Effector memory CD4-positive, alpha-beta T cell (primary cell): ENCODE data around the gene FOXP1.

Experiments
- DNase-seq, 3 donors: peaks; one replicate each; pipeline ENCODE4 v3.0.0-alpha.2; 2020
- H3K27ac ChIP-seq: 2 replicates; pipeline ENCODE4 v1.7.0; 2013; ENCODE audit warnings: mild to moderate bottlenecking, low read length, moderate library complexity; ENCODE audit not compliant: insufficient read depth, poor library complexity, severe bottlenecking
- H3K27me3 ChIP-seq: replicated peaks from 2 replicates; pipeline ENCODE4 v1.7.0; 2013; ENCODE audit warnings: mild to moderate bottlenecking, low read length; ENCODE audit not compliant: insufficient read depth, control insufficient read depth, poor library complexity, severe bottlenecking
- H3K36me3 ChIP-seq: 2 replicates; pipeline ENCODE4 v1.7.0; 2013; ENCODE audit warnings: mild to moderate bottlenecking, low read length, moderate library complexity; ENCODE audit not compliant: control insufficient read depth, insufficient read depth
- H3K4me1 ChIP-seq: 2 replicates; pipeline ENCODE4 v1.7.0; 2013; ENCODE audit warnings: low read length, mild to moderate bottlenecking; ENCODE audit not compliant: control insufficient read depth, insufficient read depth, poor library complexity, severe bottlenecking
- H3K4me3 ChIP-seq: 2 replicates; pipeline ENCODE4 v1.7.0; 2013; ENCODE audit warnings: low read length, low read depth, mild to moderate bottlenecking; ENCODE audit not compliant: insufficient read depth, poor library complexity, severe bottlenecking
- H3K9me3 ChIP-seq: 2 replicates; pipeline ENCODE4 v1.7.0; 2013; ENCODE audit warnings: mild to moderate bottlenecking, low read length, moderate library complexity; ENCODE audit not compliant: control insufficient read depth

The FOXP1 gene

DNA sequence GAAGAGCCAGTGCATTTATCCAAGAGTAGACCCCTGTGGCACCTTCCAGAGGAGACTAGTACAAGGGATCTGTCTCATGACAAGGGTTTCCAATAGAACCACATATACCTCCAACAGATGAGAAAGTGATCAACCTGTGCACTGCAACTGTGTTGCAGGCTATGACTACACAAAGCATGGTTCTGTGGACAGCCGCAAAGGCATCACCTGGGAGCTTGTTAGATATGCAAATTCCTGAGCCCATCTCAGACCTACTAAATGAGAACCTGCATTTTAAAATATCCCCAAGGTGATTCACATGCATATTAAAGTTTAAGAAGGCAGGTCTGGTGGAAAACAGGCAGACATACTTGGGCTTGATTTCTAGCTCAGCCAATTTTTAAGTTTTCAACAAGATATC is 368.7 kb downstream of the FOXP1 start:
- Histone ChIP-seq H3K9me3 (no peaks in the 10 kb centered on the region), H3K4me1 (no peaks in the 10 kb centered on the region), H3K4me3 (no peak overlapping the region), H3K27me3 (no peaks in the 10 kb centered on the region), H3K36me3 (no peaks in the 10 kb centered on the region), H3K27ac (no peak overlapping the region)
- no peak for DNase-seq

GRCh38 chr3:71214016-71214415 is 369.5 kb downstream of the FOXP1 start:
- Histone ChIP-seq H3K27me3 (no peaks in the 10 kb centered on the region), H3K4me1 (no peaks in the 10 kb centered on the region), H3K9me3 (no peaks in the 10 kb centered on the region), H3K4me3 (no peak overlapping the region), H3K27ac (no peak overlapping the region), H3K36me3 (no peaks in the 10 kb centered on the region)
- DNase-seq: no peak

DNA sequence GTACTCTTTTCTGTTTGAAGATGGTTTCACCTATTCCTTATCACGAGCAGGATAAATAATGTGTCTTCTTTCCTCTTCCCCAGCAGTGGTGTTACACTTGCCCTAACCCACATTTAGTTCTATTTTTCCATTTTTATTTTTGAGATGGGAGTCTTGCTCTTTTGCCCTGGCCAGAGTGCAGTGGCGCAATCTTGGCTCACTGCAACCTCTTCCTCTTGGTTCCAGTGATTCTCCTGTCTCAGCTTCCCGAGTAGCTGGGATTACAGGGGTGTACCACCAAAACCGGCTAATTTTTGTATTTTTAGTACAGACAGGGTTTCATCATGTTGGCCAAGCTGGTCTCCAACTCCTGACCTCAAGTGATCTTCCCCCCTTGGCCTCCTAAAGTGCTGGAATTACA is 372.4 kb downstream of the FOXP1 start:
- no peak overlapping the region for H3K27ac ChIP-seq
- DNase-seq: no peak
- H3K27me3 ChIP-seq: no peaks in the 10 kb centered on the region
- H3K9me3 ChIP-seq: no peaks in the 10 kb centered on the region
- H3K4me3 ChIP-seq: no peak overlapping the region
- no peaks in the 10 kb centered on the region for H3K36me3 ChIP-seq
- H3K4me1 ChIP-seq: no peaks in the 10 kb centered on the region

DNA sequence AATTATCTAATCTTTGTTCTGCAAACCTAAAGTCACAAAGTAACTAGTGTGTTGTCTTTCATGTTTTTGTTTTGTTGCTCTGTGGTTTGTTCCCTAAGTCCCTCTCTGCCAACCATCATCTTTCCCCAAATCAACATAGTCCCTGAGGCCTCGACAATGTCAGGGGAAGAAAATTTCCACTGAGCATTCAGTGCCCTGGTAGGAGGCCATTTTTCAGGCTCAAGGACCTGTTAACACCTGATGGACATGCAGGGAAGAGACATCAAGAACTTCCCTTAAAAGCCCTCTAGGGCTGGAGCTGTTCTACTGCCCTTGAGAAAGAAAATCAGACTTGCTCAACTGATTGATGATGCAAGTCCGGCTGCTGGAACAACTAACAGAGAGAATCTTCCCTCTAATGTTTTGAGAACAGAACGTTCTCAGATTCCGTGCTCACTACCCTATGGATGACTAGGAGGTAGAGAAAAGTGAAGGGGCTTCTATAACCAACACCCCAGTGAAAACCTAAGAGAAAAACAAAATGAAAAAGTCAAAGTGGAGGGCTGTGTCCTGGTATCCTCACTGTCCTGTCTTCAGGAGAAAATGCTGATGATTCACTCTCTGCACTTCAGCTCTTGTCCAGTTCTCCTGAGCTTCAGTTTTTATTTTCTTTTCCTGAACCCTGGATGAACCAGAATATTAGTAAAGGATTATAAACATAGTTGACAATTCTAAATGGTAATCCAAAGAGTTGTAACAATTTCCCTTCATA is 373.1 kb downstream of the FOXP1 start:
- no peaks in the 10 kb centered on the region for H3K9me3 ChIP-seq
- no peaks in the 10 kb centered on the region for H3K27me3 ChIP-seq
- H3K4me3 ChIP-seq: no peak overlapping the region
- no peaks in the 10 kb centered on the region for H3K36me3 ChIP-seq
- no peaks in the 10 kb centered on the region for H3K4me1 ChIP-seq
- DNase-seq: no peak
- no peak overlapping the region for H3K27ac ChIP-seq

GRCh38 chr3:71208211-71209095 is 375.1 kb downstream of the FOXP1 start:
- DNase-seq: no peak
- Histone ChIP-seq H3K4me3 (no peak overlapping the region), H3K27me3 (no peaks in the 10 kb centered on the region), H3K27ac (no peak overlapping the region), H3K36me3 (no peaks in the 10 kb centered on the region), H3K9me3 (no peaks in the 10 kb centered on the region), H3K4me1 (no peaks in the 10 kb centered on the region)

- Histone ChIP-seq H3K4me3 (no peak overlapping the region), H3K27me3 (no peaks in the 10 kb centered on the region), H3K27ac (no peak overlapping the region), H3K4me1 (no peaks in the 10 kb centered on the region), H3K36me3 (no peaks in the 10 kb centered on the region), H3K9me3 (no peaks in the 10 kb centered on the region)
- DNase-seq: no peak
Measured at GRCh38 chr3:71207632-71208031, 375.9 kb downstream of the FOXP1 start.

DNA sequence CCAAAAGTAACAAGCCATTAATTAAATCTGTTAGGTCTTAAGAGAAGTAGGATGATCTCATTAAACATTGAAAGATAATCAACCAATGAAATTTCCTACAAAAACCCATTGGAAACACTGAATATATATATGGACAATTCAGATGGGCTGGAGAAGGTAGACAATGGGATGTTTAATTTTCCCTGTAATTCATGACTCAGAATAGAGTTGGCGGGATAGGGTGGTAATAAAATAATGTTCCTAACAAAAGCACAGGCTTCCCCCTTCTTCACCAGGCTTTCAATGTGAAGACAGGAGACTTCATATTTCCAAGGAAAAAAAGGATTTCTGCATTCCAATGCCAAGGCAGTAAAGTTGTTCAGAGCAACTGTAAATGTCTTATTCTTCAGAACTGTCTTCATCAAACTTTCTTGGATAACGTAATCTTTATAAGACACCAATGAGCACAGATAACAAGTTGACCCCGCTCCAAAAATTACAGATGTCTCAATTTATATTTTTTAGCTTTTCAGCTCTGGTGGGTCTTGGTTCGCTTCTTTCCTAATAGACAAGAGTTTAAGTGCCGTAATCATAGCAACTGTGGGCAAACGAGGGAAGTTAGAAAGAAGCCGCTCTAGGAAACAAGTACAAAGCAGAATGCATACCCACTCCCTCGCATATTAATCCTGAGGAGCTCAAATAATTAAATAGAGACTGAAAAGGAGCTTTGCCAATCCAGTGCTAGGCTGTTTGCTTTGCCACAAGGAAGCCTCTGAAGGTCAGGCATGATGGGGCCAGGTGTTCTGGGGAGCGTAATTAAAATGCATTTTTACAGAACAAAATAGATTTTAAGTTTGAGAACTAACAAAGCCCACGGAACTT is 377.0 kb downstream of the FOXP1 start:
- no peaks in the 10 kb centered on the region for H3K4me1 ChIP-seq
- DNase-seq: no peak

DNA sequence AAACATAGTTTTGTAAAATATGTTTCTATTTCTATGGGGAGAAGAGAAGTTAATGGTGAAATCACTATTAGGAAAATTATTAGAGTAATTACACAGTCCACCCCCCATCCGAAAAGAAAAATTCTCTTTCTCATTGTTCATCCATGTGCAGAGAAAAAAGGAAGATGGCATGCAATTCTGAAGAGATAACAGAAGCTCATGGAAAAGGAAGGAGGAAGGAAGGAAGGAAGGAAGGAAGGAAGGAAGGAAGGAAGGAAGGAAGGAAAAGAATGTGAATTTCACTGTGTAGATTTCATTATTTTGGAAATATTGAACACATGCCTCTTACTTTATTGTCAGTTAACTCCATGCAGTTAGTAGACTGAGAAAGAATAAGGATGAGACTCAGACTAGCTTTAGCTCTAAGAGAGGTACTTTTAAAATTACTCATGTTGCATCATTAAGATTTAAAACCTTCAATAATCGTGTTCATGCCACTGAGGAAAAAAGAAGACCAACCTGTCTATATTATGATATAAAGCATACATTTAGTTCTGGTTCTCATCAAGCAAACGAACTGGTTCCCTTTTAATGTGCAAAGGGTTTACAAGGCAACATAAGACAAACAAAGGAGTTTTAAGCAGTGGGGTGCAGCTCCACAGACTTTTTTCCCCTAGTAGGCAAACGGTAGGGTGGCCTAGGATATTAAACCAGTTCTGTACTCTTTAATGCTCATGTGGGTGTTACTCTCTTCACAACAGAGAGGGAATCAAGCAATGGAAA is 379.6 kb downstream of the FOXP1 start:
- no peaks in the 10 kb centered on the region for H3K4me1 ChIP-seq
- no peaks in the 10 kb centered on the region for H3K9me3 ChIP-seq
- no peak overlapping the region for H3K27ac ChIP-seq
- no peak overlapping the region for H3K4me3 ChIP-seq
- no peaks in the 10 kb centered on the region for H3K36me3 ChIP-seq
- no peaks in the 10 kb centered on the region for H3K27me3 ChIP-seq
- no peak for DNase-seq

More for the DNA sequence above, 377.0 kb downstream of the FOXP1 start:
- Histone ChIP-seq H3K9me3 (no peaks in the 10 kb centered on the region), H3K27ac (no peak overlapping the region), H3K4me3 (no peak overlapping the region), H3K27me3 (no peaks in the 10 kb centered on the region), H3K36me3 (no peaks in the 10 kb centered on the region)

DNA sequence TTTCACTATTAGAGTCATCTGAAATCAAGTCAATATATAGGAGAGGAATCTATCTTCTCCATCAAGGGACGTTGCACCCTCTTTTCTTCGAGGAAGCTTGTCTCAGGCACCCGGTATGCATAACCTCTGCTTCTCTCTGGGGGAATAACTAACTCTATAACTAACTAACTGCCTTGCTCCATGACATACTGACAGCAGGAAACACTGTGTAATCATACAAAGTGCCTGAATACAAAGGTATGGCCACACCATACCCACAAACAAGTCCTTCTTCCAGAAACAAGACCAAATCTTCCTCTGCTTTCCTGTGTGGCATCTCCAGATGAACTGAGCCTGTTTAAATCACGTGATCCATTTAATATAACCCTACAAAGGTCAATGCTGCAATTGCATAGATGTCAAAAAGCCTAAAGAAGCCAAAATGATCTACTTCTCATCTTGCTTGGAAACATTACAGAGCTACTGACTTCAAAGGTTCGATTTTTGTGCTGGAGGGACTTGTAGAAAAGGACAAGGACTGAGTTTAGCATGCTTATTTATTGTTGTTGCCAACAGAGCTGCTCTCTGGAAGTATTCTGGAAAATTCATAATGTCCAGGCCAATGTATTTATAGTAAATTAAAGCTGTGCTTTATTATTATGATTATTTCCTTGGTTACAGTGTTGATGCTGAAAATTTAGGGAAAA is 380.5 kb downstream of the FOXP1 start:
- H3K27me3 ChIP-seq: no peaks in the 10 kb centered on the region
- no peak overlapping the region for H3K27ac ChIP-seq
- H3K36me3 ChIP-seq: no peaks in the 10 kb centered on the region
- no peak overlapping the region for H3K4me3 ChIP-seq
- H3K4me1 ChIP-seq: no peaks in the 10 kb centered on the region
- H3K9me3 ChIP-seq: no peaks in the 10 kb centered on the region
- DNase-seq: no peak
